Cerebellar nuclear complex (tissue), 1 donor: ENCODE measurements around the gene L3MBTL4.
"Not testable (repeated sequence)": the region's sequence is repeated elsewhere in the genome, so short reads cannot be mapped to it uniquely, and the experiment has no call there.

Source experiments
- DNase-seq, 2 experiments: peaks; one replicate each; lab custom pipeline; 2025; lab: John Stamatoyannopoulos, UW

The L3MBTL4 gene

DNA sequence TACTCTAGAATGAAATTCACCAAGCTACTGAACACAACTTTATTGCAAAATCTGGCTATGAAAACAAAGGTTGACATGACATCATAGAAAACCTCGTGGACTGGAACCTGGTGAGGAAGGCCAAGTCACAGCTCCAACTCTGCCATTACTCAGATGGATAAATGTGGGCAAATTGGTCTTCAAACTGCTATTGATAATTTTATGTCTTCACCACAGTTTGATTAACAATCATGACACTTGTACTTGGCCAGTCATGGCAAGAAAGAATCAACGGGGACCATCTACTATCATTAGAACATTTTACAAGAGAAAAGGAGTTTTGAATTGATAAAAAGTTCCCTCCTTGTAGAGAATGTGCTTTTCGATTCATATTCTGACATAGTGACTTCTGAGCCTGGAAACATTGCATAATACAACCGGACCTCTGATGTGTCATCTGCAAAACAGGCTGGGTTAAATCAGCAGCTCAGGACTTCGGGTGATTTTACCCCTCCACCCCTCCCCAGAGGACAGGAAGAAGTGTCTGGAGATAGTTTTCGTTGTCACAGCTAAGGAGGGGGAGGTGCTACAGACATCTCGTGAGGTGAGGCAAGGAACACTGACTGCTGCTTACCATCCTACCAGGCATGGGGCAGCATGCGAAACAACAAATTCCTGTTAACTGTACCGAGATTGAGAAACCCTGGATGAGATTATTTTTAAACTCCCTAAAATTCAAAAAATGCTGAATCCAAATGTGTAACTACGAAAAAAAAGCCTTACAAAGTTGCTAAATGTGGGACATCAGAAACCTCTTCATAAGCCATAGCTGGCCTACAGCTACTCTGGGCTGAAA is 8.4 kb downstream of the L3MBTL4 start:
- no peak for DNase-seq

- no peak for DNase-seq
These were observed 9.3 kb downstream of the L3MBTL4 start for GRCh38 chr18:6405237-6406074.

DNA sequence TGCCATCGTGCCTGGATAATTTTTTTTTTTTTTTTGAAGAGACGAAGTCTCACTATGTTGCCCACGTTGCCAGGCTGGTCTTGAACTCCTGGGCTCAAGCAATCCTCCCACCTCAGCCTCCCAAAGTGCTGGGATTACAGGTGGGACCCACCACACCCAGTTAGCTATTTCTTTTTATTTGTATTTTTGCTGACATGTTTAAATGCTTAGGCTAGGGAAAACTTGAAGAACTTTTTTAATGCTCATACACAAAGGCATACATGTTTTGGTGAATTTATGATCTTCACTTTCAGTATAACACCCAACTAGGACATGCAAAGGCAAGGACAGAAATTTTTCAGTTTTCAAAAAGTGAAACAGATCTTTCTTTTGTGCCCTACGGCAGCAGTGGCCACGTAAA is 9.9 kb downstream of the L3MBTL4 start:
- DNase-seq, result no peak

- no peak for DNase-seq
These were observed 13.0 kb downstream of the L3MBTL4 start for GRCh38 chr18:6401687-6402086.

DNA sequence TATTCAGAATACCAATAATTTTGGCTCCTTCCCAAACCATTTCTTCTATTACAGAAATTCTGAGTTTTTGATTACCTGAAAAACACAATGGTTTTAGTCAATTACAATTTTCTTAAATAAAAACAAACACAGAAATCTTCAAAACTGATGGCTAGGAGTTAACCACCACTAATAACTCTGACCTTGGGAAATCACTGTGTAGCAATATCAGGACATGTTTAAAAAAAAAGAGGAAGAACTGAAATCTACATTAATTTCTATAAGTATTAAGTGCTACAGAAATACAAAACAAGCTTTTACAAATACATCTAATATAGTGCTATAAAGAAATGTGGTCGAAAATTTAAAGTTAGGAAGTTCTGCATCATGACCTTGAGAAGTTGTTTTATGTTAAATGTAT is 14.9 kb downstream of the L3MBTL4 start:
- no peak for DNase-seq

- DNase-seq, result no peak
These were observed 16.7 kb downstream of the L3MBTL4 start for GRCh38 chr18:6397931-6398566.

- DNase-seq, result no peak
These were observed 17.9 kb downstream of the L3MBTL4 start for GRCh38 chr18:6396847-6397246.

DNA sequence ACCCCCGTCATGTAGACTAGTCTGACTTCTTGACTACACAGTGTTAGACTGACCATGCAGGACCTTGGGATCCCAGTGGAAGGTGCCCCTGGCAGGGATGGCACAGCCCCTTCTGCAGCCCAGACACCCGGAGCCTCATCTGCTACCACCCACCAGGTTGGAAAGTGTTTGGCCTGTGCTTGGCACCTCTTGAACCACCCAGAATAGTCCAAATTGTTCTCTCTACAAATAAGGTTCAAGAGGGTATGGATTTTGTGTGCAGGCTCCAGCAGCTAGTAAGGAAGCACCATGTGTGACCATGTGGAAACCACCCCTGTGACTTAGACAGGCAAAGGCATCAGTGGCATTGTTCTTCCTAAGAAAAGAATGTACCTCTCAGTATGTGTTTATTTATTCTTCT is 18.4 kb downstream of the L3MBTL4 start:
- DNase-seq, result no peak

GRCh38 chr18:6389005-6389404 is 25.7 kb downstream of the L3MBTL4 start:
- no peak for DNase-seq

GRCh38 chr18:6382963-6383362 is 31.7 kb downstream of the L3MBTL4 start:
- DNase-seq, result no peak

DNA sequence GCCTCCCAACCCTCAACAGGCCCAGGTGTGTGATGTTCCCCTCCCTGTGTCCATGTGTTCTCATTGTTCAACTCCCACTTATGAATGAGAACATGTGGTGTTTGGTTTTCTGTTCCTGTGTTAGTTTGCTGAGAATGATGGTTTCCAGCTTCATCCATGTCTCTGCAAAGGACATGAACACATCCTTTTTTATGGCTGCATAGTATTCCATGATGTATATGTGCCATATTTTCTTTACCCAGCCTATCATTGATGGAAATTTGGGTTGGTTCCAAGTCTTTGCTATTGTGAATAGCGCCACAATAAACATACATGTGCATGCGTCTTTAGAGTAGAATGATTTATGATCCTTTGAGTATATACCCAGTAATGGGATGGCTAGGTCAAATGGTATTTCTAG is 37.2 kb downstream of the L3MBTL4 start:
- not testable (repeated sequence) for DNase-seq

DNA sequence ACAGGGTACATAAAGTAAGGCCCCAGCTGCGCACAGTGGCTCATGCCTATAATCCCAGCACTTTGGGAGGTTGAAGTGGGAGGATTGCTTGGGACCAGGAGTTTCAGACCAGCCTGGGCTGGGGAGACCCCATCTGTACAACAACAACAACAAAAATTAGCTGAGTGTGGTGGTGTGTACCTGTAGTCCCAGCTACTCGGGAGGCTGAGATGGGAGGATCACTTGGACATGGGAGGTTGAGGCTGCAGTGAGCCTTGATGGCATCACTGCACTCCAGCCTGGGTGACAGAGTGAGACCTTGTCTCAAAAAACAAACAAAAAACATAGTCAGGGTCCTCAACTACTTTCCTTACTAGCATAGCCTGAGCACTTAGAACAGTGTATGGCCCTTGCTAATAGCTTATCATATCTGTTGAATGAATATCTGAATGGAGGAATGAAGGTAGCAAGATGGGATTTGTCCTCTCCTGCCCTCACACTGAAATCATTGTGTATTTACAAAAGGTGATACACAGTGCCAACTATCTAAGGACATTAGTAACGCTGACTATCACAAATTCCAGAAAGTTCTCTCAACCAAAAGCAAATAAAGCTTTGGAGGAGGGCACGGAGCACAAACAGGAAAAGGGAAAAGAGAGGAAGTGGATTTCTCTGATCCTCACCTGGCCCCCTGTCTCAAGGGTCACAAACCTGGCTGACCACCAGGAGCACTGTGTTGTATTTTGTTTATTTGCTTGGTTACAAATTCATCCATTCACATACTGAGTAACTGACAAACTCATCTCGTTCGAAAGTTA is 38.1 kb downstream of the L3MBTL4 start:
- no peak for DNase-seq

DNA sequence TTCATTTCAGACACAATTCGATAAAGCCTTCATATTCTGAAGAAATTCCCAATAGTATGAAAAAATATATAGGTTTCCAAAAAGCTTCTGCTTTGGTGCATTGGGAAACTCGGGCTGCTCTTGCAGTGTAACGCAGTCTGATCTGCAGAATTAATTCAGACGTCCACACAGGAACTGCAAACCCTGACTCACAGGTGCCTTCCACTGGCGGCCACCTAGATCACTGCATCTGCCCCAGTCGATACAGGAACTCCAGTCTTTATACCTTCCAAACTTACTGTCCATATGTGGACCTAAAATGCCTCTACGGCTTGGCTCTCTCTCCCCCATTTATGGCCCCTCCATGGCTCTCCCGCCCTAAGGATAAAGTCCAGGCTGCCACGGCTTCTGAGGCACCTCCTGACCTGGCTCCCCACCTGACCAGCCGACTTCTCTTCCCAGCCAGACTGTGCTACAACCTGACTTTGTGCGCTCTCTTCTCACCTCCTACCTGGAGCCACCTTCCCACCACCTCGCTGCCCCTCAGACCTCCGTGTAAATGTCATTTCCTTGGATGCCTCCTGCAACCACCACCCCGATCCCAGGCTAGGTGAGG is 39.7 kb downstream of the L3MBTL4 start:
- no peak for DNase-seq

DNA sequence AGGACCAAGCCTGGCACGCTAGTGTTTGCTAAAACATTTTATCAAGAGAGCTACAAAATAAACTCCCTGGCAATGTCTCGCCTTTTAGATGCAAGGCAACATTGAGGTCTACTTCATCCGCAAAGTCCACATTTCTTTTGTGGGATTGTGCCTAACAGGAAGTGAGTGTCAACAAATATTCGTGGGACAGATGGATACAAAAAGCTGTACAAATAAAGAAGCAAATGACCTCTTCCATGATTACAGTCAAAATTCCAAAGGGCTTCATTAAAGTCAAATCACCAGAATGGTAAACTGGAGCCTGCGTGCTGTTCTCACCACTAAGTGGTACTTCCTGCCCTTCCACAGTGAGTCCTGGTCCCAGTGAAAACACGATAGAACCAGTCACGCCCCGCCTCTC is 40.4 kb downstream of the L3MBTL4 start:
- no peak for DNase-seq

GRCh38 chr18:6373187-6373586 is 41.5 kb downstream of the L3MBTL4 start:
- no peak for DNase-seq

DNA sequence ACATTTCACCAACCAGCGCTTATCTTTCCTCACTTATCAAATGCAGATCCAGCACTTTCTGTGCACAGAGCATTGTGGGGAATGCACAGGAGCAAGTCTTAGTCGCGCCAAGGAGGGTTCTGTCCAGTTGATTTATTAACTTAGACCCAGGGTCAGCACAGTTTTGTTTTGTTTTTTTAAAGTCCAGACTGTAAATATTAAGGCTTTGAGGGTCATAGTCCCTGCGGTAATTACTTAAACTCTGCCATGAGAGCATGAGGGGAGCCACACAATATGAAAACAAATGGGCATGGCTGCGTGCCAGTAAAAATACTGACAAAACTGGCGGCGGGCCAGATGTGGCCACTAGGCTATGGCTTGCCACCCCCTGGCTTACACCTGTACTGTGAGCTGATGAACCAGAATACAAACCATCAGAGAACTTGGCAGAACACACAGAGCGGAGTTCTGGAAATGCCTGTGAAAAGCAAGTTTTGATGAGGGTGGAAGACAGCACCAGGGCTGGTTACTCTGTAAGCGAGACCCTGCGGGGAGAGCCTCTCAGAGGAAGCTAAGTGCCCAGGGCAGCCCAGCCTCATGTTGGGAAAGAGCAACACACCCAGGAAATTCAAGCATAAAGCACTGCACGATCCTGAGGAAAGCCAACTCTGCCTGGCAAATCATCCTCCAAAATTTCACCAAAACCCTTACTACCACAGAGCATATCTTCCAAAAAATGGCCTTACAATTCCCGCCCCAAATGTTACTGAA is 43.6 kb downstream of the L3MBTL4 start:
- no peak for DNase-seq

DNA sequence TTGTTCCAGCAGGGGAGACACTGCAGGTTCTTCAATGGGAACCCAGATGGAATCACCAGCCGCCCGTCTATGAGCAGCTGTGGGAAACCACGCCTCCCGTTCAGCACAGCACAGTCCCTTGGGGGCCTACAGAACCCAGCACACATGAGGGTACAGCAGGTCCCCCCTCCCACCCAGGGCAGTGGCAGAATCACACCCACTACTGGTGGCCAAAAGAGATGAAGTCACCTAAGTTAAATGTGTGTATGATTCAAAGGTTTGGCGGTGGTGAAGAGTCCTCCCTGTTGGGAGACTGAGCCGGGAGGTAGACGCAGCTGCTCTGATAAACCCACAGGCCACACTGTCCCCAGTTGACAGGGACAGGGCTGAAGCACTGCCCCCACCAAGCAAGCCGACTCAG is 44.3 kb downstream of the L3MBTL4 start:
- no peak for DNase-seq

DNA sequence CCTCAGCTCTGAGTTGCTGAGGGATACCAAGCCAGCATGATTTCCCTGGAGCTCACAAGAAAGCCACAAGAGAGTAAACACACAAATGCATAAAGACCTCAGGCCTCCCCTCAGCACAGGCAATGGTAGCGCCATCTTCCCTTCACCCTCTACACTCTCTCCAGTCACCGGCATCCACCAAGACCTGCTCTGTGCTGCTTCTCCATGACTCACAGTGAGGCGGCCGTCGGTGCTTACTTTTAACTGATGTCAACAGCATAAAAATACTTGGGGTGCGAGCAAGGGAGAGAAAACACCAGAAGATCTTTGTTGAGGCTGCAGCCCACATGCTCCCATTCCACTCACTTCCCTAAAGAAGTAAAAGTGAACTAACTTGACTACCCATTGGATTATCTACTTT is 46.7 kb downstream of the L3MBTL4 start:
- DNase-seq, result no peak

- no peak for DNase-seq
These were observed 47.5 kb downstream of the L3MBTL4 start for GRCh38 chr18:6367208-6367607.

DNA sequence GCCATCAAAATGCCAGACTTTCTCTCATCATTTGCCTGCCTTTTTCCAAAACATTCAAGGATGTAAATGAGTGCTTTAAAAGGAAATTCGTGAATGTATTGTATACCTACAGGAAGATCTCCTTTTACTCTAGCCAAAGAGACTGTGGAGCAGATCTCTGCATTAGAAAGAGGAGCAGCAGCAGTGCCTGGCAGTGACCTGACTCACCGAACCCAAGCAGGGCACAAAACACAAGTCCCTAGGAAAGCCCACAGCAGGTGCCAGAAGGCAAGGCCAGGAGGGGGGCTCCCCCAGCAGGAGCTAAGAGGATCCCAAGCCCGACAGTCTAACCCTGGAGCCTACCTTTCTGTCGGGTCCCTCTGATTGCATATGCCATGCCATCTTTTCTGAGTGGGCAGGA is 47.9 kb downstream of the L3MBTL4 start:
- DNase-seq, result no peak

DNA sequence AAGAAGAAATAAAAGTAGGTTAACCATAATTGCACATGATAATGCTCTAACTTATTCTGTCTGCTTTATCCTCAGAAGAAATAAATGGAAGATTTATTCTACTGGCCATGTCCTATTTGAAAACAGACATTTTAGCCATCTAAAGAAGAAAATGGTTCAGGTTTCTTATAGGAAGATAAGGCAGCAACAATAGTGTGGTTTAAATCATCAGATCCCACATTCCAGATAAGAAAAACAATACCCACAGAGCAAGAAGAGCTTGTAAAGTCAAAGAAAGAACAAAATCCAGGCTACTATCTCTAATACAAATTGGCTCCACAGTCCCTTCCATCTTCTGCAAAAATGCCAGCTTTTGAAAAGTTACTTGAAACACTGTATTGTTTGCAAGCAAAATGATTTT is 49.3 kb downstream of the L3MBTL4 start:
- no peak for DNase-seq
